Upper lobe of left lung (tissue), 6 donors: ENCODE data around the gene DCBLD1. TPM values are rescaled to one million over a fixed set of nuclear protein-coding genes. Genes with fewer than 3 reads are reported as not detected.

Experiments
- ATAC-seq, 2 donors: fragments of 200-7000 bp; cut with Tn5 transposase; one replicate each; pipeline ENCODE4 v1.9.1; 2022; ENCODE audit warnings: mild to moderate bottlenecking in 2 of 2, moderate library complexity in 2 of 2; ENCODE audit not compliant: low FRiP score in 2 of 2
- DNase-seq, 2 donors: peaks; one replicate each; pipeline ENCODE4 v3.0.0-alpha.2; 2019 to 2020
- H3K27ac ChIP-seq, 4 donors: fragments of 200-600 bp; sonication (generic); one replicate each; pipeline ENCODE4 v1.5.1; 2016 to 2019
- H3K27me3 ChIP-seq, 4 donors: fragments of 200-600 bp; sonication (generic); one replicate each; pipeline ENCODE4 v1.5.1; 2017 to 2019
- H3K36me3 ChIP-seq, 4 donors: fragments of 200-600 bp; sonication (generic); one replicate each; pipeline ENCODE4 v1.5.1; 2016 to 2019
- H3K4me1 ChIP-seq, 4 donors: fragments of 200-600 bp; sonication (generic); one replicate each; pipeline ENCODE4 v1.5.1; 2018 to 2019
- H3K4me3 ChIP-seq, 4 donors: fragments of 200-600 bp; sonication (generic); one replicate each; pipeline ENCODE4 v1.5.1; 2017 to 2019; ENCODE audit warnings: mild to moderate bottlenecking in 2 of 4, moderate library complexity in 1 of 4
- H3K9me3 ChIP-seq, 4 donors: fragments of 200-600 bp; sonication (generic); one replicate each; pipeline ENCODE4 v1.5.1; 2018 to 2019
- CTCF ChIP-seq, 6 experiments: fragments of 450-650 bp in 4 of 6; fragments of 200-600 bp in 2 of 6; sonication (generic) in 2 of 6; IDR thresholded peaks; one replicate each; pipeline ENCODE4 v1.5.1; 2016 to 2019; ENCODE audit warnings: antibody characterized with exemption in 6 of 6
- EP300 ChIP-seq, 4 donors: sonication (generic); formaldehyde crosslinking; IDR thresholded peaks; one replicate each; pipeline ENCODE4 v1.5.1; 2017; ENCODE audit warnings: antibody characterized with exemption in 4 of 4, control low read depth in 2 of 4
- POLR2A ChIP-seq, 4 donors: fragments of 450-650 bp; IDR thresholded peaks; one replicate each; pipeline ENCODE4 v1.5.1; 2016 to 2017; ENCODE audit warnings: antibody characterized with exemption in 4 of 4, mild to moderate bottlenecking in 2 of 4
- POLR2AphosphoS5 ChIP-seq, 2 donors: sonication (generic); formaldehyde crosslinking; IDR thresholded peaks; one replicate each; pipeline ENCODE4 v1.5.1; 2017; ENCODE audit warnings: antibody characterized with exemption in 2 of 2
- WGBS, 2 donors: methylation state at CpG; one replicate each; pipeline ENCODE4 v1.1.5; 2017 to 2018; 5-methylcytosine and 5-hydroxymethylcytosine counted together
- total RNA-seq, 6 donors: library from RNA; depleted of rRNA in 4 of 6; stranded (reverse); fragments of >200 nt in 4 of 6; gene quantifications; one replicate each; pipeline versions ENCODE4 v1.1.0 to v1.2.1, GENCODE V29; 2016 to 2021
- donor health status: DM: no; HTN: no; CAD: no; lungs with moderate emphysema.
- donor health status: DM: no; HTN: yes; CAD: no; lungs with severe emphysema.

The DCBLD1 gene
- total RNA-seq, 6 donors from 2014 or later = 12.5 to 48.1 (median 19.6) TPM

- 70 to 75% methylated on average over 3 of the region's 3 CpGs for WGBS, 2 donors
- Histone ChIP-seq H3K4me3 (no peak overlapping the region), H3K36me3 (no peaks in the 10 kb centered on the region), H3K27me3 (no peaks in the 10 kb centered on the region), H3K9me3 (no peaks in the 10 kb centered on the region), H3K27ac (peak overlapping the region in 1 of 4 donors; percentile 27), H3K4me1 (peaks cover 11 to 28% (median 14%) of the 10 kb centered on the region in 4 donors)
- ATAC-seq (no peak), DNase-seq (no peak)
- TF ChIP-seq CTCF (IDR thresholded peaks at IDR 0.05) (no peak), POLR2A (IDR thresholded peaks at IDR 0.05) (no peak), POLR2AphosphoS5 (IDR thresholded peaks at IDR 0.05) (no peak), EP300 (IDR thresholded peaks at IDR 0.05) (no peak)
Measured at GRCh38 chr6:117446861-117447260, 35.6 kb upstream of the DCBLD1 start.

- H3K36me3 ChIP-seq = no peaks in the 10 kb centered on the region
- H3K27ac ChIP-seq = peak overlapping the region in 1 of 4 donors; percentile 26
- no peak overlapping the region for H3K4me3 ChIP-seq
- H3K9me3 ChIP-seq = no peaks in the 10 kb centered on the region
- H3K4me1 ChIP-seq = peaks cover 13 to 31% (median 17%) of the 10 kb centered on the region in 4 donors
- TF ChIP-seq EP300 (IDR thresholded peaks at IDR 0.05) = no peak
- TF ChIP-seq POLR2AphosphoS5 (IDR thresholded peaks at IDR 0.05) = no peak
- TF ChIP-seq CTCF (IDR thresholded peaks at IDR 0.05) = no peak
- TF ChIP-seq POLR2A (IDR thresholded peaks at IDR 0.05) = no peak
- no peak for ATAC-seq
- 56 to 57% methylated on average over 5 of the region's 5 CpGs for WGBS, 2 donors
- DNase-seq = no peak
- no peaks in the 10 kb centered on the region for H3K27me3 ChIP-seq
Measured at GRCh38 chr6:117448011-117448410, 34.5 kb upstream of the DCBLD1 start.

- Histone ChIP-seq H3K27ac (peak overlapping the region in 2 of 4 donors; percentile 18 to 20), H3K9me3 (no peaks in the 10 kb centered on the region), H3K27me3 (no peaks in the 10 kb centered on the region), H3K4me3 (no peak overlapping the region), H3K36me3 (no peaks in the 10 kb centered on the region), H3K4me1 (peaks cover 13 to 31% (median 17%) of the 10 kb centered on the region in 4 donors)
- 47 to 55% methylated on average over 6 of the region's 6 CpGs for WGBS, 2 donors
- DNase-seq (no peak), ATAC-seq (peak in 1 of 2 donors; percentile 84)
- TF ChIP-seq POLR2A (IDR thresholded peaks at IDR 0.05) = no peak
- no peak for TF ChIP-seq EP300 (IDR thresholded peaks at IDR 0.05)
- TF ChIP-seq POLR2AphosphoS5 (IDR thresholded peaks at IDR 0.05) = no peak
- TF ChIP-seq CTCF (IDR thresholded peaks at IDR 0.05) = no peak
Measured at GRCh38 chr6:117448732-117449485, 33.6 kb upstream of the DCBLD1 start.

GRCh38 chr6:117449549-117450439, 32.7 kb upstream of the DCBLD1 start:
- DNase-seq (peak in 1 of 2 donors; percentile 33), ATAC-seq (peak in 1 of 2 donors; percentile 77)
- 40 to 41% methylated on average over 10 of the region's 10 CpGs for WGBS, 2 donors
- H3K9me3 ChIP-seq = no peaks in the 10 kb centered on the region
- peaks cover 13 to 31% (median 17%) of the 10 kb centered on the region in 4 donors for H3K4me1 ChIP-seq
- TF ChIP-seq POLR2A (IDR thresholded peaks at IDR 0.05) (no peak), CTCF (IDR thresholded peaks at IDR 0.05) (peak; percentile 33 to 68 (median 58))
- H3K27me3 ChIP-seq = no peaks in the 10 kb centered on the region
- H3K36me3 ChIP-seq = no peaks in the 10 kb centered on the region
- H3K27ac ChIP-seq = peak overlapping the region in 2 of 4 donors; percentile 18 to 47
- peak overlapping the region in 1 of 4 donors; percentile 15 for H3K4me3 ChIP-seq
